Breast epithelium (tissue), 4 donors: ENCODE measurements around the gene RSPH3. TPM values are rescaled to one million over a fixed set of nuclear protein-coding genes. Genes with fewer than 3 reads are reported as not detected.
"Not testable (repeated sequence)": the region's sequence is repeated elsewhere in the genome, so short reads cannot be mapped to it uniquely, and the experiment has no call there.

Experiments
- DNase-seq, 2 donors: peaks; one replicate each; pipeline ENCODE4 v3.0.0-alpha.2; 2019; ENCODE audit warnings: low spot score in 2 of 2
- H3K27ac ChIP-seq, 2 donors: fragments of 200-600 bp; sonication (generic) in 1 of 2; one replicate each; pipeline ENCODE4 v1.5.1; 2016 to 2019; ENCODE audit warnings: mild to moderate bottlenecking in 1 of 2
- H3K27me3 ChIP-seq, 2 donors: fragments of 200-600 bp; sonication (generic) in 1 of 2; one replicate each; pipeline versions ENCODE4 v1.5.1 to v1.6.0; 2017 to 2019; ENCODE audit warnings: control low read depth in 1 of 2, mild to moderate bottlenecking in 1 of 2
- H3K36me3 ChIP-seq: fragments of 200-600 bp; one replicate; pipeline ENCODE4 v1.5.1; 2019
- H3K4me1 ChIP-seq, 2 donors: fragments of 200-600 bp; sonication (generic); one replicate each; pipeline ENCODE4 v1.5.1; 2016 to 2019; ENCODE audit warnings: control low read depth in 1 of 2
- H3K4me3 ChIP-seq, 3 donors: fragments of 200-600 bp; sonication (generic); 1 replicate in 2 of 3; 2 replicates in 1 of 3; pipeline ENCODE4 v1.5.1; 2016 to 2019; ENCODE audit warnings: mild to moderate bottlenecking in 3 of 3, moderate library complexity in 2 of 3
- H3K9me3 ChIP-seq, 2 donors: fragments of 200-600 bp; sonication (generic) in 1 of 2; one replicate each; pipeline ENCODE4 v1.5.1; 2016 to 2019; ENCODE audit warnings: control low read depth in 1 of 2
- CTCF ChIP-seq, 3 donors: fragments of 450-650 bp; IDR thresholded peaks; one replicate each; pipeline ENCODE4 v1.5.1; 2016 to 2017; ENCODE audit warnings: antibody characterized with exemption in 3 of 3, mild to moderate bottlenecking in 3 of 3, moderate library complexity in 3 of 3
- POLR2A ChIP-seq: fragments of 450-650 bp; IDR thresholded peaks from one replicate; pipeline ENCODE4 v1.6.1; 2016; ENCODE audit warnings: antibody characterized with exemption, mild to moderate bottlenecking, moderate library complexity
- POLR2AphosphoS5 ChIP-seq, 3 donors: sonication (generic); formaldehyde crosslinking; IDR thresholded peaks; one replicate each; pipeline ENCODE4 v1.6.1; 2017; ENCODE audit warnings: antibody characterized with exemption in 3 of 3
- intact Hi-C: fragments of 100-400 bp; cut with DNase I; formaldehyde crosslinking; loops from one replicate; pipeline ENCODE4 v1.15.1; 2023; ENCODE audit warnings: low total_unique reads
- total RNA-seq, 3 donors: library from RNA; depleted of rRNA; stranded (reverse); fragments of >200 nt; gene quantifications; one replicate each; pipeline ENCODE4 v1.1.0, GENCODE V29; 2016

Gene RSPH3
- total RNA-seq, 3 donors from 2014 or later, result 9.4 to 14.9 (median 9.5) TPM

- DNase-seq, result no peak
- intact Hi-C loops, result no loop called here
- no peaks in the 10 kb centered on the region for H3K9me3 ChIP-seq
- no peak overlapping the region for H3K4me3 ChIP-seq
- H3K4me1 ChIP-seq, result no peaks in the 10 kb centered on the region
- peak overlapping the region in 1 of 2 donors; percentile 71 for H3K27ac ChIP-seq
- TF ChIP-seq POLR2AphosphoS5 (IDR thresholded peaks at IDR 0.05), result no peak
- no peak for TF ChIP-seq CTCF (IDR thresholded peaks at IDR 0.05)
- no peaks in the 10 kb centered on the region for H3K36me3 ChIP-seq
- H3K27me3 ChIP-seq, result no peaks in the 10 kb centered on the region
Measured at GRCh38 chr6:159039885-159040258, 39.9 kb upstream of the RSPH3 start.

GRCh38 chr6:159038914-159039884 is 39.2 kb upstream of the RSPH3 start:
- TF ChIP-seq POLR2A (no peak), POLR2AphosphoS5 (IDR thresholded peaks at IDR 0.05) (no peak), CTCF (IDR thresholded peaks at IDR 0.05) (no peak)
- Histone ChIP-seq H3K27me3 (no peaks in the 10 kb centered on the region), H3K36me3 (no peaks in the 10 kb centered on the region), H3K9me3 (no peaks in the 10 kb centered on the region), H3K4me1 (no peaks in the 10 kb centered on the region), H3K27ac (peak overlapping the region; percentile 70 to 71), H3K4me3 (no peak overlapping the region)
- DNase-seq, result no peak
- intact Hi-C loops, result no loop called here

GRCh38 chr6:159038318-159038717 is 38.3 kb upstream of the RSPH3 start:
- H3K27me3 ChIP-seq, H3K4me1 ChIP-seq, H3K36me3 ChIP-seq, intact Hi-C loops, H3K4me3 ChIP-seq, DNase-seq, H3K9me3 ChIP-seq: not testable (repeated sequence)
- H3K27ac ChIP-seq, result peak overlapping the region in 1 of 2 donors; percentile 71

- TF ChIP-seq POLR2A (no peak), POLR2AphosphoS5 (IDR thresholded peaks at IDR 0.05) (no peak), CTCF (IDR thresholded peaks at IDR 0.05) (no peak)
- H3K9me3 ChIP-seq, result no peaks in the 10 kb centered on the region
- no peak overlapping the region for H3K27ac ChIP-seq
- intact Hi-C loops, result no loop called here
- no peaks in the 10 kb centered on the region for H3K36me3 ChIP-seq
- no peak for DNase-seq
- no peaks in the 10 kb centered on the region for H3K4me1 ChIP-seq
- H3K27me3 ChIP-seq, result no peaks in the 10 kb centered on the region
- H3K4me3 ChIP-seq, result no peak overlapping the region
Measured at GRCh38 chr6:159037756-159038290, 37.8 kb upstream of the RSPH3 start.

- H3K4me3 ChIP-seq, result no peak overlapping the region
- H3K36me3 ChIP-seq, result no peaks in the 10 kb centered on the region
- H3K4me1 ChIP-seq, result no peaks in the 10 kb centered on the region
- intact Hi-C loops, result no loop called here
- H3K27me3 ChIP-seq, result no peaks in the 10 kb centered on the region
- TF ChIP-seq POLR2A (no peak), CTCF (IDR thresholded peaks at IDR 0.05) (no peak), POLR2AphosphoS5 (IDR thresholded peaks at IDR 0.05) (no peak)
- H3K9me3 ChIP-seq, result no peaks in the 10 kb centered on the region
- H3K27ac ChIP-seq, result no peak overlapping the region
- DNase-seq, result no peak
Measured at GRCh38 chr6:159036673-159037072, 36.7 kb upstream of the RSPH3 start.
